Spleen (tissue), 7 donors: ENCODE measurements around the gene HSDL1.

Source experiments
- POLR2A ChIP-seq, 3 donors: fragments of 450-650 bp; IDR thresholded peaks; one replicate each; pipeline ENCODE4 v1.5.1; 2017; ENCODE audit warnings: antibody characterized with exemption in 3 of 3, mild to moderate bottlenecking in 1 of 3
- POLR2AphosphoS5 ChIP-seq, 3 donors: sonication (generic); formaldehyde crosslinking; IDR thresholded peaks; one replicate each; pipeline ENCODE4 v1.5.1; 2017; ENCODE audit warnings: antibody characterized with exemption in 3 of 3
- TF ChIP-seq, protein P1 (sequence below), 11 experiments: fragments of 200-600 bp in 7 of 11; fragments of 450-650 bp in 4 of 11; sonication (generic) in 4 of 11; IDR thresholded peaks in 8 of 11; conservative IDR thresholded peaks in 3 of 11; 1 replicate in 7 of 11; 2 replicates in 4 of 11; pipeline versions ENCODE4 v1.4.0 to v1.8.0; 2016 to 2021; ENCODE audit warnings: antibody characterized with exemption in 11 of 11, inconsistent platforms in 4 of 11, mild to moderate bottlenecking in 1 of 11
- donor health status: DM: no; HTN: no; CAD: no; lungs with moderate emphysema.
- donor health status: DM: no; HTN: no; CAD: no.
- donor health status: DM: no; HTN: no; CAD: no.

DNA sequence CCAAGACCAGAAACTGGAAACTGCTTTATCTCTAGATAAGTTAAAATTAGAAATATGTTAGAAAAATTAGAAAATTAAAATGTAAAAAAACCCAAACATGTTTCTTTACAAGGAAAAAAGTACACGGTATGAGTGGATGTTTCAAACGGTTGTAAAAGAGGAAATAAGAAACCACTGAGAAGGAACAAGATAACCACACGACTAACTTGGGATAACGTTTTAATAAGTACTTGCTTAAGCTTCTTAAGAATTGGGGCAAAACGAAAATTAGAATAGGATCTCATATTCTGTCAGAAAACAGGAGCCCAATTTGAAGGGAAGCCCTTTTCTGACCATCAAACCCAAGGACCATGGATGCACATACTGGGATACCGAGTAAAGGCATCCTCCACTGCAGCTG, 59.2 kb downstream of the HSDL1 start:
- TF ChIP-seq, protein P1, sequence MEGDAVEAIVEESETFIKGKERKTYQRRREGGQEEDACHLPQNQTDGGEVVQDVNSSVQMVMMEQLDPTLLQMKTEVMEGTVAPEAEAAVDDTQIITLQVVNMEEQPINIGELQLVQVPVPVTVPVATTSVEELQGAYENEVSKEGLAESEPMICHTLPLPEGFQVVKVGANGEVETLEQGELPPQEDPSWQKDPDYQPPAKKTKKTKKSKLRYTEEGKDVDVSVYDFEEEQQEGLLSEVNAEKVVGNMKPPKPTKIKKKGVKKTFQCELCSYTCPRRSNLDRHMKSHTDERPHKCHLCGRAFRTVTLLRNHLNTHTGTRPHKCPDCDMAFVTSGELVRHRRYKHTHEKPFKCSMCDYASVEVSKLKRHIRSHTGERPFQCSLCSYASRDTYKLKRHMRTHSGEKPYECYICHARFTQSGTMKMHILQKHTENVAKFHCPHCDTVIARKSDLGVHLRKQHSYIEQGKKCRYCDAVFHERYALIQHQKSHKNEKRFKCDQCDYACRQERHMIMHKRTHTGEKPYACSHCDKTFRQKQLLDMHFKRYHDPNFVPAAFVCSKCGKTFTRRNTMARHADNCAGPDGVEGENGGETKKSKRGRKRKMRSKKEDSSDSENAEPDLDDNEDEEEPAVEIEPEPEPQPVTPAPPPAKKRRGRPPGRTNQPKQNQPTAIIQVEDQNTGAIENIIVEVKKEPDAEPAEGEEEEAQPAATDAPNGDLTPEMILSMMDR (IDR thresholded peaks at IDR 0.05 in 8 of 11, conservative IDR thresholded peaks at IDR 0.05 in 3 of 11), result no peak
- TF ChIP-seq POLR2A (IDR thresholded peaks at IDR 0.05) (no peak), POLR2AphosphoS5 (IDR thresholded peaks at IDR 0.05) (no peak)
